ENCODE measurements around the gene BBX.

GRCh38 chr3:107685383-107685782 is 162.6 kb downstream of the BBX start:
- TF ChIP-seq CTCF (IDR thresholded peaks at IDR 0.05) (no peak), POLR2A (IDR thresholded peaks at IDR 0.05) (no peak)

Data from lower leg skin (tissue), 3 donors.